HCT116 (cell line): Measurements from ENCODE around the gene RAD52. TPM values are rescaled to one million over a fixed set of nuclear protein-coding genes. Genes with fewer than 3 reads are reported as not detected.

ENCODE experiments used
- ATAC-seq: fragments of 200-7000 bp; cut with Tn5 transposase; 2 replicates; pipeline ENCODE4 v1.9.1; 2020; ENCODE audit warnings: mild to moderate bottlenecking, moderate library complexity
- BruUV-seq: library from RNA; stranded (reverse); fragments of 400-500 nt; replicated peaks from 2 replicates; lab custom pipeline; 2021; lab: Mats Ljungman, UMichigan
- CTCF ChIA-PET: fragments of 300-600 bp; sonication (Branson Sonifier 250); formaldehyde crosslinking; loops from one replicate; lab custom pipeline; 2021; ENCODE audit warnings: antibody characterized with exemption; lab: Charles Lee
- POLR2A ChIA-PET: fragments of 300-600, 350-600 bp; sonication (Branson Sonifier 250); formaldehyde crosslinking; loops from one replicate; lab custom pipeline; 2021; ENCODE audit warnings: antibody characterized with exemption; lab: Charles Lee
- RAD21 ChIA-PET, 2 experiments: fragments of 300-600 bp; sonication (Branson Sonifier 250); formaldehyde crosslinking; loops; one replicate each; lab custom pipeline; 2023; ENCODE audit warnings: low total read pairs in 2 of 2; ENCODE audit not compliant: uncharacterized antibody in 2 of 2, unreplicated experiment in 2 of 2, low non-redundant PET in 1 of 2; lab: Charles Lee
- DNase-seq: peaks from one replicate; pipeline ENCODE4 v3.0.0-alpha.2; 2010; ENCODE audit warnings: low read depth, low spot score
- H2AFZ ChIP-seq: fragments of 200-600 bp; shearing (Covaris generic), sonication (generic); 2 replicates; pipeline ENCODE4 v1.6.1; 2017; ENCODE audit warnings: low read depth, mixed run types, mixed read lengths, antibody characterized with exemption, low read length; ENCODE audit not compliant: poor library complexity, severe bottlenecking
- H3K27ac ChIP-seq: 2 replicates; pipeline ENCODE4 v1.5.1; 2012; ENCODE audit warnings: low read depth, low read length
- H3K27me3 ChIP-seq: fragments of 200-600 bp; sonication (generic); 2 replicates; pipeline ENCODE4 v1.6.1; 2016; ENCODE audit warnings: mixed run types, low read length, mixed read lengths; ENCODE audit not compliant: insufficient read depth
- H3K36me3 ChIP-seq, 2 experiments: fragments of 200-500 bp in 1 of 2; fragments of 200-600 bp in 1 of 2; sonication (Bioruptor generic) in 1 of 2; sonication (generic) in 1 of 2; 2 replicates each; pipeline versions ENCODE4 v1.5.1 to v1.6.1; 2014 to 2016; ENCODE audit warnings: low read length in 2 of 2, inconsistent platforms in 1 of 2, mixed read lengths in 1 of 2, mixed run types in 1 of 2; ENCODE audit not compliant: insufficient read depth in 2 of 2, control insufficient read depth in 1 of 2
- H3K4me1 ChIP-seq, 2 experiments: fragments of 200-600 bp in 1 of 2; sonication (generic) in 1 of 2; 2 replicates each; pipeline versions ENCODE4 v1.5.1 to v1.6.1; 2012 to 2017; ENCODE audit warnings: low read length in 2 of 2, inconsistent platforms in 1 of 2, mild to moderate bottlenecking in 1 of 2, mixed read lengths in 1 of 2, mixed run types in 1 of 2, moderate library complexity in 1 of 2; ENCODE audit not compliant: insufficient read depth in 2 of 2, control insufficient read depth in 1 of 2
- H3K4me2 ChIP-seq: fragments of 200-600 bp; sonication (generic); 2 replicates; pipeline ENCODE4 v1.6.1; 2017; ENCODE audit warnings: mixed run types, low read length, mixed read lengths
- H3K4me3 ChIP-seq, 2 experiments: fragments of 200-600 bp in 1 of 2; sonication (generic) in 1 of 2; replicated peaks in 1 of 2; 2 replicates each; pipeline ENCODE4 v1.5.1; 2011 to 2016; ENCODE audit warnings: low read length in 2 of 2, control low read depth in 1 of 2, low read depth in 1 of 2, mild to moderate bottlenecking in 1 of 2, mixed read lengths in 1 of 2, mixed run types in 1 of 2
- H3K79me2 ChIP-seq: fragments of 200-600 bp; sonication (generic); 2 replicates; pipeline ENCODE4 v1.6.1; 2017; ENCODE audit warnings: mild to moderate bottlenecking, mixed run types, low read length, moderate library complexity, mixed read lengths; ENCODE audit not compliant: insufficient read depth
- H3K9ac ChIP-seq: fragments of 200-600 bp; sonication (generic); 2 replicates; pipeline ENCODE4 v1.6.1; 2016; ENCODE audit warnings: low read length, mixed read lengths
- H3K9me2 ChIP-seq: fragments of 200-600 bp; sonication (generic), shearing (Covaris generic); 2 replicates; pipeline ENCODE4 v1.6.1; 2017; ENCODE audit warnings: mixed run types, mild to moderate bottlenecking, moderate library complexity; ENCODE audit not compliant: insufficient read depth
- H3K9me3 ChIP-seq, 2 experiments: fragments of 200-500 bp in 1 of 2; fragments of 200-600 bp in 1 of 2; sonication (Bioruptor generic) in 1 of 2; sonication (generic) in 1 of 2; 2 replicates each; pipeline ENCODE4 v1.6.1; 2014 to 2017; ENCODE audit warnings: low read length in 2 of 2, mixed read lengths in 2 of 2, inconsistent platforms in 1 of 2, low read depth in 1 of 2, mild to moderate bottlenecking in 1 of 2, mixed run types in 1 of 2, moderate library complexity in 1 of 2; ENCODE audit not compliant: control insufficient read depth in 1 of 2, insufficient read depth in 1 of 2
- H4K20me1 ChIP-seq: fragments of 200-600 bp; sonication (generic), shearing (Covaris generic); 2 replicates; pipeline ENCODE4 v1.6.1; 2017; ENCODE audit warnings: mixed run types, mild to moderate bottlenecking, moderate library complexity; ENCODE audit not compliant: insufficient read depth
- CTCF ChIP-seq, 3 experiments: fragments of 200-600 bp in 1 of 3; sonication (generic) in 1 of 3; IDR thresholded peaks in 2 of 3; conservative IDR thresholded peaks in 1 of 3; 2 replicates each; pipeline ENCODE4 v1.5.1; 2012 to 2017; ENCODE audit warnings: low read depth in 2 of 3, low read length in 2 of 3, antibody characterized with exemption in 1 of 3, borderline replicate concordance in 1 of 3, control low read depth in 1 of 3, mild to moderate bottlenecking in 1 of 3, mixed read lengths in 1 of 3, mixed run types in 1 of 3, moderate library complexity in 1 of 3; ENCODE audit not compliant: insufficient read depth in 1 of 3
- EGR1 ChIP-seq: IDR thresholded peaks from 2 replicates; pipeline ENCODE4 v1.6.1; 2012; ENCODE audit warnings: low read depth
- EZH2phosphoT487 ChIP-seq: fragments of 200-600 bp; IDR thresholded peaks from 2 replicates; pipeline ENCODE4 v1.6.1; 2018; ENCODE audit warnings: antibody characterized with exemption, borderline replicate concordance
- FOSL1 ChIP-seq: IDR thresholded peaks from 2 replicates; pipeline ENCODE4 v1.6.1; 2012; ENCODE audit warnings: low read depth
- JUND ChIP-seq: IDR thresholded peaks from 2 replicates; pipeline ENCODE4 v1.6.1; 2012
- MAX ChIP-seq: IDR thresholded peaks from 2 replicates; pipeline ENCODE4 v1.6.1; 2012
- POLR2A ChIP-seq: IDR thresholded peaks from 2 replicates; pipeline ENCODE4 v1.7.0; 2011; ENCODE audit warnings: borderline replicate concordance; ENCODE audit not compliant: insufficient read depth, insufficient read length; ENCODE audit errors: extremely low read depth
- POLR2AphosphoS5 ChIP-seq: IDR thresholded peaks from 2 replicates; pipeline ENCODE4 v1.6.1; 2011; ENCODE audit warnings: mild to moderate bottlenecking, low read depth, low read length, moderate library complexity
- REST ChIP-seq: IDR thresholded peaks from 2 replicates; pipeline ENCODE4 v1.6.1; 2012; ENCODE audit warnings: low read depth
- SIN3A ChIP-seq: IDR thresholded peaks from 2 replicates; pipeline ENCODE4 v1.6.1; 2012; ENCODE audit warnings: low read depth
- SRF ChIP-seq: IDR thresholded peaks from 2 replicates; pipeline ENCODE4 v1.6.1; 2012; ENCODE audit warnings: low read depth
- ZFX ChIP-seq: fragments of 450-650 bp; IDR thresholded peaks from 2 replicates; pipeline ENCODE4 v1.6.1; 2017
- ZNF274 ChIP-seq: fragments of 200-500 bp; sonication (Bioruptor generic); IDR thresholded peaks from 2 replicates; pipeline ENCODE4 v1.6.1; 2014; ENCODE audit warnings: mild to moderate bottlenecking, low read depth, low read length, inconsistent platforms
- intact Hi-C: fragments of 100-400 bp; cut with micrococcal nuclease; formaldehyde crosslinking; loops from 2 replicates; pipeline ENCODE4 v1.10.0; 2022
- total RNA-seq: library from RNA; stranded (reverse); gene quantifications from one replicate; pipeline ENCODE4 v1.2.1, GENCODE V29; 2021; ENCODE audit not compliant: unreplicated experiment

Gene RAD52
- total RNA-seq, 1 experiment from 2014 or later = 24.4 TPM

GRCh38 chr12:946631-947030 lies 2.9 kb downstream of the RAD52 start:
- peaks cover 62% of the 10 kb centered on the region for H3K79me2 ChIP-seq
- no peak for ATAC-seq

GRCh38 chr12:946212-946611 lies 3.3 kb downstream of the RAD52 start:
- CTCF ChIA-PET = no interaction called here
- H3K79me2 ChIP-seq = peaks cover 62% of the 10 kb centered on the region
- no peak for TF ChIP-seq ZFX
- TF ChIP-seq ZNF274 = no peak
- TF ChIP-seq SIN3A = no peak
- no peak for TF ChIP-seq POLR2AphosphoS5
- no peak for TF ChIP-seq EZH2phosphoT487
- no peak for TF ChIP-seq REST
- no peak for TF ChIP-seq JUND
- no peak for TF ChIP-seq CTCF (IDR thresholded peaks at IDR 0.05 in 2 of 3, conservative IDR thresholded peaks at IDR 0.05 in 1 of 3; ENCODE audit: borderline replicate concordance in 1 of 3, insufficient read depth in 1 of 3, low read depth in 2 of 3, low read length in 2 of 3)
- no peak for TF ChIP-seq POLR2A
- TF ChIP-seq SRF = no peak

More at GRCh38 chr12:946631-947030, 2.9 kb downstream of the RAD52 start:
- no peaks in the 10 kb centered on the region for H4K20me1 ChIP-seq
- H3K4me3 ChIP-seq = no peak overlapping the region
- H3K9me3 ChIP-seq = no peaks in the 10 kb centered on the region
- peaks cover 5 to 9% of the 10 kb centered on the region in 2 experiments for H3K4me1 ChIP-seq
- no peak overlapping the region for H3K9ac ChIP-seq
- CTCF ChIA-PET = no interaction called here
- no TSS peak for BruUV-seq
- intact Hi-C loops = loop anchor here (5.0 kb wide), 1 partner anchor 636 kb away; no protein-coding TSS in a partner anchor
- RAD21 ChIA-PET = no interaction called here
- H3K36me3 ChIP-seq = peaks cover 0 to 13% of the 10 kb centered on the region in 2 experiments; a peak in 2 of 4 replicates
- no peak overlapping the region for H3K4me2 ChIP-seq
- H3K27me3 ChIP-seq = no peaks in the 10 kb centered on the region
- H3K27ac ChIP-seq = no peak overlapping the region
- no peak for TF ChIP-seq SIN3A
- no peak for TF ChIP-seq MAX
- TF ChIP-seq EGR1 = no peak
- TF ChIP-seq FOSL1 = no peak
- TF ChIP-seq EZH2phosphoT487 = no peak
- no peaks in the 10 kb centered on the region for H3K9me2 ChIP-seq
- POLR2A ChIA-PET = no interaction called here
- H2AFZ ChIP-seq = no peak overlapping the region
- DNase-seq = no peak

More at GRCh38 chr12:946212-946611, 3.3 kb downstream of the RAD52 start:
- RAD21 ChIA-PET = no interaction called here
- Histone ChIP-seq H2AFZ (no peak overlapping the region), H3K27me3 (no peaks in the 10 kb centered on the region), H4K20me1 (no peaks in the 10 kb centered on the region), H3K4me2 (no peak overlapping the region), H3K9ac (no peak overlapping the region), H3K9me3 (no peaks in the 10 kb centered on the region), H3K4me3 (no peak overlapping the region), H3K9me2 (no peaks in the 10 kb centered on the region), H3K4me1 (peaks cover 5 to 9% of the 10 kb centered on the region in 2 experiments), H3K36me3 (peaks cover 0 to 13% of the 10 kb centered on the region in 2 experiments; a peak in 2 of 4 replicates), H3K27ac (no peak overlapping the region)
- BruUV-seq = no TSS peak
- intact Hi-C loops = loop anchor here (5.0 kb wide), 1 partner anchor 636 kb away; no protein-coding TSS in a partner anchor
- DNase-seq = no peak
- no peak for ATAC-seq
- POLR2A ChIA-PET = no interaction called here
